ENCODE measurements around the gene TM4SF4.

TM4SF4 gene

GRCh38 chr3:149455989-149456388, 18.5 kb upstream of the TM4SF4 start:
- FAIRE-seq: no peak

DNA sequence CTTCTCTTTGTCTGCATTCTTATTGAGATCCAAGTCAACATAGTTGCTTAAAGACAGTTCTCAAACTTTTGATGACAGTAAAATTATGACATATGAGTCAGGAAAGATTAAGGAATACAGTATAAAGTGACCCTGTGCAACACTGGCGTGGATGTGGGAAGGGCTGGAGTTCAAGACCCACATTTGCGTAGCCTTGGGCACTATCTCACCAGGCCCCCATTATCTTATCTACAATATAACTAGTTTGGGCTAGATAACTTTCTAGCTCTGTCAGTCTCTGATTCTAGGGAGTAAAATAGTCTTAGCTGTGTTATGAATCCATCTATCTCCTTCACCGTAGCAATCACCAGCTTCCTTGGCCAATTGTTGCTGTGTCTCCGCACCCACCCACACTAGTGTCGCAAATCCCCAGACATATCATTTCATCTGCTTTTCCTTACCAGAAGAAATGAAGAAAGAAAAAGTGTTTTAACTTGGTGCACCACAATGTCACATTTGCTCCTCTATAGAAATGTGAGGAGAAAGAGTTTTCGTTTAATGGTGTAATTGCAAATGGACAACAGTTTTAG, 14.9 kb upstream of the TM4SF4 start:
- FAIRE-seq: no peak

DNA sequence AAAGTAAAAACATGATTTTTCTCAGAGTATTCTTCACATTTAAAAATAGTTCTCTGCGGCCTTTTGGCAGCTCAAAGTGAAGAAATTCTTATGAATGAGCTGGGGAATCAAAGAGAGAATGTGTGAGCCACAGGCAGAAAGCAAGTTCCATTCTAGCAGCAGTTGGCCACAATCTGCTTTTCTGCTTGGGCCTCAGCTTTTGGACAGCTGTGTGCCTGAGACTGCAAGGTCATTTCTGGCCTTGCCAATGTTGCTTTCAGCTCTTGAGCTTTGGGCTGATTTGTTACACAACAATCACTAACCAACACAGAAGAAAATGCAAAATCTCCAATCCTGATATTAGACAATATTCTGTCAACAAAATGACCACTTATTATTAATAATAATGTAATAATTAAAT, 14.4 kb upstream of the TM4SF4 start:
- FAIRE-seq: no peak

- no peak for FAIRE-seq
Observed at GRCh38 chr3:149462051-149462450, 12.4 kb upstream of the TM4SF4 start.

GRCh38 chr3:149462581-149463011, 11.9 kb upstream of the TM4SF4 start:
- no peak for FAIRE-seq

GRCh38 chr3:149463921-149464320, 10.6 kb upstream of the TM4SF4 start:
- no peak for FAIRE-seq

DNA sequence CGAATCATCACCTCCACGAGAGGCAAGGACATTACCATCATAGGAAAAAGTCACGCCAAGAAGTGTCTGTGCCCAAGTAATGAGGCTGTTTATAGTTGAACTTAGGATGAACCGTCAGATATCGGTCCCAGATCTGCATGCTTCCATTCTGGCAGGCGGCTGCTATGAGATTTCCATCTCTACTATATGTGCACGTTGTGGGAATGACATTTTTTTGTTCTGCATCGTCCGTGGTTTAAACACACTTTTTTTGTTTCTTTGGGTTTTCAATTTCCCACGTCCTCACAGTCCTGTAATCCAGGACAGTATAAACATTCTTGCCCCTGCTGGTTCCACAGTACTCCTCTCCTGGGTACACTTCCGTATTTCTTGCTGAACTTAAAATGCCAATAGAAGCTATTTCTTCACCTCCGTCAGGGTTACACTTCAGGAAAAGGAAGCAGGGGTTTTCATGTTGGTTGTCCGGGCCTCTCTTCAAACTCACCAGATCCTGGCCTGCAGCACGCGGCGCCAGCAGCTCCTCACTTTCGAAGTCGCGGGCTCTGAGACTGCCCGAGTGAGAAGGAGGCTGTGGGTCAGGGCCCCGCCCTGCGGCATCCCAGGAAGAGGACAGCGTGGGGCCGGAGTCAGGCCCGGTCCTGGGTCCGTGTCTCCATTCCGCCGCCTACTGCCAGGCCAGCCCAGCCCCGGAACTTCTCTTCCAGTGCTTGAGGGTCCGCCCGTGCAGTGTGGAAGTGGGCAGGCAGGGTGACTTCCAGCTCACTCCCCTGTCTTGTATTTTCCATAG, 9.8 kb upstream of the TM4SF4 start:
- FAIRE-seq: no peak

DNA sequence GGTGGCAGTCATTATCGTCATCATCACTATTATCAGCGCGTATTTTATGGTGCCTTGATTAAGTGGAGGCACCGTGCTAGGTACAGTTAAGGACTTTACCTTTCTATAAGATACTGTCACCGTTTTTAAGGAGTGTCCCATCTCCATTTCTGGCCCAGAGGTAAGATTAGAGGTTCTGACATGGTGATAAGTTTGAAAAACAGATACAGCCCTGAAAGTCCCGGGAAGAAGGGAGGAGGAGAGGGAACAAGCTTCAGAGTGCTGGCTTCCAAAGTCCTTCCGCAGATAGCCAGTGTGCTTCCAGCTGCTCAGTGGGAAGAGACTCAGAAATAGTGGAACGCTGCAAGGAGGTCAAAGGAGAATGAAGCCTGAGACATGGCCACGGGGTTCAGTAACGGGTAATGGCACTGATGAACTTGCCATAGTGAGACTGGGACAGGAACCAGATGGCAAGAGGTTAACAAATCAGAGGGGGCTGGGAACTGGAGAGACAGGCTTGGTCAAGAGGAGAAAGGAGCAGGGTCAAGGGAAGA, 9.1 kb upstream of the TM4SF4 start:
- no peak for FAIRE-seq

- no peak for FAIRE-seq
Observed at GRCh38 chr3:149466192-149466591, 8.3 kb upstream of the TM4SF4 start.

GRCh38 chr3:149468504-149469212, 5.8 kb upstream of the TM4SF4 start:
- FAIRE-seq: no peak

DNA sequence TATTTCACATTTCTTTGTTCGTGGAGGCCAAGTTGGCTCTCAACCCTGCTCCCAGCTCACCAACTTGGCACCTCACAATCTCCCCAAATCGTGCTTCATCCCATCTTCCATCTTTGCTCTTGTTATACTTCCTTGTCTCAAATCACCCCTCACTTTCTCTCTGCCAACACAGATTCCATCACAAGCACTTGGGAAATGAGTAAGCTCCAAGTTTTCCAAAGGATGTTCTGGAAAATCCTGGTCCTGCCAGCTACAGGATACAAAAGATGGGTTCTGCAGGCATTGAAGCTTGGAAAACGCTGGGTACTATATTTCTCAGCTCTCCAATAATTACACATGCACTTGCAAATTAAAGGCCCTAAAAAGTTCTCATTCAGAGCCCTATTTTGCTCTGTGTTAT, 4.1 kb upstream of the TM4SF4 start:
- FAIRE-seq: no peak

- no peak for FAIRE-seq
Observed at GRCh38 chr3:149472030-149472797, 2.3 kb upstream of the TM4SF4 start.

- no peak for FAIRE-seq
Observed at GRCh38 chr3:149473357-149474249, 894 bp upstream of the TM4SF4 start.

- no peak for FAIRE-seq
Observed at GRCh38 chr3:149475451-149476060, 1.1 kb downstream of the TM4SF4 start.

- no peak for FAIRE-seq
Observed at GRCh38 chr3:149476225-149476624, 1.7 kb downstream of the TM4SF4 start.

- FAIRE-seq: no peak
Observed at GRCh38 chr3:149479621-149480325, 5.3 kb downstream of the TM4SF4 start.

GRCh38 chr3:149480326-149481017, 6.0 kb downstream of the TM4SF4 start:
- no peak for FAIRE-seq

DNA sequence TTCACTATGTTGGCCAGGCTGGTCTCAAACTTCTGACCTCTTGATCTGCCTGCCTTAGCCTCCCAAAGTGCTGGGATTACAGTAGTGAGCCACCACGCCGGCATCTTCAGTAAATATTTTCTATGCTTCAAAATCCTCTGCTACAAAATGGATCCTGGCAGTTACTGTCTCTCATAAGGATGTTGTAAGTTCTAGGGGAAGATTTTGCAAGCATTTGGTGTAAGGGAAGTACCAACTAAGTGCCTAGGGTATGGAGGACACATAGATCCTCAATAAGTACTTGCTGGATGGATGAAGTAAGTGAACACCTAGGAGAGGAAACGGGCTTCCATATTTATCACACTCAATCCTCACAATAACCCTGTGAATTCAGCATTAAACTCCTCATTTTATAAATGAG, 6.6 kb downstream of the TM4SF4 start:
- no peak for FAIRE-seq

GRCh38 chr3:149481491-149481890, 7.0 kb downstream of the TM4SF4 start:
- no peak for FAIRE-seq

DNA sequence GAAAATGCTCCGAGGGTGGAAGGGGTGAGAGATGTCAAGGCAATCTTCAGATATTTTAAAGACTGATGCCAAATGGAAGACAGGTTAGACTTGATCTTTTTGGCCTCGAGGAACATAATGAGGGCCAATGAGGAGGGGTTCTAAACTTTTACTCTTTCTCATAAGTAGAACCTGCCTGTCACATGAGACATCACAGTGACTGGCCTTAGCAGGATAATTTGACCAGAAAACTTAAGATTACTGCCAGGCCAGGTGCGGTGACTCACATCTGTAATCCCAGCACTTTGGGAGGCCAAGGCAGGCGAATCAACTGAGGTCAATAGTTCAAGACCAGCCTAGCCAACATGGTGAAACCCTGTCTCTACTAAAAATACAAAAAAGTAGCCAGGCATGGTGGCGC, 12.2 kb downstream of the TM4SF4 start:
- no peak for FAIRE-seq

Measured in islet of Langerhans (tissue), 1 donor.